Measurements from ENCODE around the gene LBHD2.

- TF ChIP-seq, protein P1, sequence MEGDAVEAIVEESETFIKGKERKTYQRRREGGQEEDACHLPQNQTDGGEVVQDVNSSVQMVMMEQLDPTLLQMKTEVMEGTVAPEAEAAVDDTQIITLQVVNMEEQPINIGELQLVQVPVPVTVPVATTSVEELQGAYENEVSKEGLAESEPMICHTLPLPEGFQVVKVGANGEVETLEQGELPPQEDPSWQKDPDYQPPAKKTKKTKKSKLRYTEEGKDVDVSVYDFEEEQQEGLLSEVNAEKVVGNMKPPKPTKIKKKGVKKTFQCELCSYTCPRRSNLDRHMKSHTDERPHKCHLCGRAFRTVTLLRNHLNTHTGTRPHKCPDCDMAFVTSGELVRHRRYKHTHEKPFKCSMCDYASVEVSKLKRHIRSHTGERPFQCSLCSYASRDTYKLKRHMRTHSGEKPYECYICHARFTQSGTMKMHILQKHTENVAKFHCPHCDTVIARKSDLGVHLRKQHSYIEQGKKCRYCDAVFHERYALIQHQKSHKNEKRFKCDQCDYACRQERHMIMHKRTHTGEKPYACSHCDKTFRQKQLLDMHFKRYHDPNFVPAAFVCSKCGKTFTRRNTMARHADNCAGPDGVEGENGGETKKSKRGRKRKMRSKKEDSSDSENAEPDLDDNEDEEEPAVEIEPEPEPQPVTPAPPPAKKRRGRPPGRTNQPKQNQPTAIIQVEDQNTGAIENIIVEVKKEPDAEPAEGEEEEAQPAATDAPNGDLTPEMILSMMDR (IDR thresholded peaks at IDR 0.05), result no peak
- no peak for TF ChIP-seq EZH2 (IDR thresholded peaks at IDR 0.05; ENCODE audit: borderline replicate concordance, insufficient read depth, low read depth, low read length, poor library complexity, severe bottlenecking)
Observed at GRCh38 chr14:103065861-103066260, 18.1 kb upstream of the LBHD2 start.
